ENCODE results near the gene ZG16.

DNA sequence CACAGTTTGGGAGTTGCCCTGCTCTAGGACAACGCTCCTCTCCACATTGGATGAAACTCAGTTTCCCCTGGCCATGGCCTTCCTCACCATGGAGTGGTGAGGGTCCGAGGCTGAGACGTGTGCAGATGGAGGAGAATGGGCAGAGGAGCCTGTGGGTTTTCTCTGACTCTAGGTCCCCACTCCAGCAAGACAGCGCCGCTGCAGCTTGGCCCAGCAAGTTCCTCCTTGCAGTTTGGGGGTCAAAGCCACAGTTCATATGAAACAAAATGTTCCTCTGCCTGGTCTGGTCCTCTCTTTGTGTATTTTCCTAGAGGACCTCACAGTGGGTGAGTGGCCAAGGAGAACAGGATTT lies 34.6 kb upstream of the ZG16 start:
- TF ChIP-seq, protein P1, sequence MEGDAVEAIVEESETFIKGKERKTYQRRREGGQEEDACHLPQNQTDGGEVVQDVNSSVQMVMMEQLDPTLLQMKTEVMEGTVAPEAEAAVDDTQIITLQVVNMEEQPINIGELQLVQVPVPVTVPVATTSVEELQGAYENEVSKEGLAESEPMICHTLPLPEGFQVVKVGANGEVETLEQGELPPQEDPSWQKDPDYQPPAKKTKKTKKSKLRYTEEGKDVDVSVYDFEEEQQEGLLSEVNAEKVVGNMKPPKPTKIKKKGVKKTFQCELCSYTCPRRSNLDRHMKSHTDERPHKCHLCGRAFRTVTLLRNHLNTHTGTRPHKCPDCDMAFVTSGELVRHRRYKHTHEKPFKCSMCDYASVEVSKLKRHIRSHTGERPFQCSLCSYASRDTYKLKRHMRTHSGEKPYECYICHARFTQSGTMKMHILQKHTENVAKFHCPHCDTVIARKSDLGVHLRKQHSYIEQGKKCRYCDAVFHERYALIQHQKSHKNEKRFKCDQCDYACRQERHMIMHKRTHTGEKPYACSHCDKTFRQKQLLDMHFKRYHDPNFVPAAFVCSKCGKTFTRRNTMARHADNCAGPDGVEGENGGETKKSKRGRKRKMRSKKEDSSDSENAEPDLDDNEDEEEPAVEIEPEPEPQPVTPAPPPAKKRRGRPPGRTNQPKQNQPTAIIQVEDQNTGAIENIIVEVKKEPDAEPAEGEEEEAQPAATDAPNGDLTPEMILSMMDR (IDR thresholded peaks at IDR 0.05; ENCODE audit: low read length), result no peak
- TF ChIP-seq EZH2 (IDR thresholded peaks at IDR 0.05; ENCODE audit: borderline replicate concordance, low read length), result no peak

All from OCI-LY1 (cell line).